OCI-LY1 (cell line): ENCODE measurements around the gene MET.

Experiments
- CTCF ChIP-seq: fragments of 200-600 bp; sonication (generic), shearing (Covaris generic); IDR thresholded peaks from 2 replicates; pipeline ENCODE4 v1.5.1; 2017; ENCODE audit warnings: mild to moderate bottlenecking, antibody characterized with exemption, low read length, moderate library complexity, mixed read lengths
- EZH2 ChIP-seq: fragments of 200-600 bp; sonication (generic), shearing (Covaris generic); IDR thresholded peaks from 2 replicates; pipeline ENCODE4 v1.8.0; 2017; ENCODE audit warnings: borderline replicate concordance, mixed run types, mild to moderate bottlenecking, antibody characterized with exemption, low read length, moderate library complexity, mixed read lengths

GRCh38 chr7:116650436-116650835, 21.6 kb upstream of the MET start:
- TF ChIP-seq CTCF, result no peak
- TF ChIP-seq EZH2, result no peak
